Keratinocyte (primary cell): ENCODE measurements around the gene P2RX3.

Source experiments
- CTCF ChIP-seq, 3 experiments: IDR thresholded peaks in 1 of 3; conservative IDR thresholded peaks in 1 of 3; optimal IDR thresholded peaks in 1 of 3; 2 replicates in 2 of 3; 3 replicates in 1 of 3; pipeline versions ENCODE3 to v1.5.1; 2011; ENCODE audit warnings: low read length in 3 of 3, mild to moderate bottlenecking in 3 of 3, moderate library complexity in 2 of 3, control low read depth in 1 of 3, inconsistent platforms in 1 of 3; ENCODE audit not compliant: insufficient read depth in 2 of 3; ENCODE audit errors: extremely low read depth in 1 of 3
- EZH2 ChIP-seq: IDR thresholded peaks from one replicate; pipeline ENCODE4 v1.6.1; 2012; ENCODE audit warnings: inconsistent platforms, mild to moderate bottlenecking, low read length, moderate library complexity

GRCh38 chr11:57313788-57314135, 24.4 kb upstream of the P2RX3 start:
- TF ChIP-seq CTCF (optimal IDR thresholded peaks at IDR 0.05 in 1 of 3, IDR thresholded peaks at IDR 0.05 in 1 of 3, conservative IDR thresholded peaks at IDR 0.05 in 1 of 3; ENCODE audit: extremely low read depth in 1 of 3, insufficient read depth in 2 of 3, low read length in 3 of 3) (no peak), EZH2 (no peak)
